ENCODE results near the gene CAMK2D.

CAMK2D gene

GRCh38 chr4:113637823-113638561 is 123.5 kb downstream of the CAMK2D start:
- Histone ChIP-seq H3K27me3 (ENCODE audit: insufficient read depth, poor library complexity, severe bottlenecking) (no peaks in the 10 kb centered on the region), H3K4me1 (ENCODE audit: insufficient read depth, poor library complexity, severe bottlenecking) (no peaks in the 10 kb centered on the region), H3K9me3 (ENCODE audit: severe bottlenecking) (no peaks in the 10 kb centered on the region), H3K27ac (ENCODE audit: poor library complexity, severe bottlenecking) (no peak overlapping the region), H3K4me3 (ENCODE audit: severe bottlenecking) (no peak overlapping the region), H3K36me3 (ENCODE audit: low read depth) (no peaks in the 10 kb centered on the region)
- DNase-seq (ENCODE audit: low spot score): no peak
- no peak for ATAC-seq (ENCODE audit: low read depth)
- no peak for TF ChIP-seq CTCF (IDR thresholded peaks at IDR 0.05; ENCODE audit: poor library complexity, severe bottlenecking)

GRCh38 chr4:113637363-113637762 is 124.2 kb downstream of the CAMK2D start:
- Histone ChIP-seq H3K4me1 (ENCODE audit: insufficient read depth, poor library complexity, severe bottlenecking) (no peaks in the 10 kb centered on the region), H3K9me3 (ENCODE audit: severe bottlenecking) (no peaks in the 10 kb centered on the region), H3K4me3 (ENCODE audit: severe bottlenecking) (no peak overlapping the region), H3K36me3 (ENCODE audit: low read depth) (no peaks in the 10 kb centered on the region), H3K27ac (ENCODE audit: poor library complexity, severe bottlenecking) (no peak overlapping the region), H3K27me3 (ENCODE audit: insufficient read depth, poor library complexity, severe bottlenecking) (no peaks in the 10 kb centered on the region)
- no peak for TF ChIP-seq CTCF (IDR thresholded peaks at IDR 0.05; ENCODE audit: poor library complexity, severe bottlenecking)
- ATAC-seq (ENCODE audit: low read depth) (no peak), DNase-seq (ENCODE audit: low spot score) (no peak)

GRCh38 chr4:113636877-113637276 is 124.7 kb downstream of the CAMK2D start:
- DNase-seq (ENCODE audit: low spot score): no peak
- Histone ChIP-seq H3K27me3 (ENCODE audit: insufficient read depth, poor library complexity, severe bottlenecking) (no peaks in the 10 kb centered on the region), H3K36me3 (ENCODE audit: low read depth) (no peaks in the 10 kb centered on the region), H3K9me3 (ENCODE audit: severe bottlenecking) (no peaks in the 10 kb centered on the region), H3K4me3 (ENCODE audit: severe bottlenecking) (no peak overlapping the region), H3K27ac (ENCODE audit: poor library complexity, severe bottlenecking) (no peak overlapping the region), H3K4me1 (ENCODE audit: insufficient read depth, poor library complexity, severe bottlenecking) (no peaks in the 10 kb centered on the region)
- no peak for TF ChIP-seq CTCF (IDR thresholded peaks at IDR 0.05; ENCODE audit: poor library complexity, severe bottlenecking)
- ATAC-seq (ENCODE audit: low read depth): peak; percentile 49; the same call in 2 of the 3 replicates

- no peak overlapping the region for H3K4me3 ChIP-seq (ENCODE audit: severe bottlenecking)
- H3K9me3 ChIP-seq (ENCODE audit: severe bottlenecking): no peaks in the 10 kb centered on the region
- H3K4me1 ChIP-seq (ENCODE audit: insufficient read depth, poor library complexity, severe bottlenecking): no peaks in the 10 kb centered on the region
- DNase-seq (ENCODE audit: low spot score) (no peak), ATAC-seq (ENCODE audit: low read depth) (no peak)
- no peak overlapping the region for H3K27ac ChIP-seq (ENCODE audit: poor library complexity, severe bottlenecking)
- no peaks in the 10 kb centered on the region for H3K27me3 ChIP-seq (ENCODE audit: insufficient read depth, poor library complexity, severe bottlenecking)
- H3K36me3 ChIP-seq (ENCODE audit: low read depth): no peaks in the 10 kb centered on the region
- TF ChIP-seq CTCF (IDR thresholded peaks at IDR 0.05; ENCODE audit: poor library complexity, severe bottlenecking): no peak
Measured at GRCh38 chr4:113636438-113636818, 125.1 kb downstream of the CAMK2D start.

- TF ChIP-seq CTCF (IDR thresholded peaks at IDR 0.05; ENCODE audit: poor library complexity, severe bottlenecking): no peak
- H3K4me1 ChIP-seq (ENCODE audit: insufficient read depth, poor library complexity, severe bottlenecking): no peaks in the 10 kb centered on the region
- H3K36me3 ChIP-seq (ENCODE audit: low read depth): no peaks in the 10 kb centered on the region
- H3K4me3 ChIP-seq (ENCODE audit: severe bottlenecking): no peak overlapping the region
- ATAC-seq (ENCODE audit: low read depth) (0 out of 3 replicates have a peak, but pooled peaks have one; percentile 21), DNase-seq (ENCODE audit: low spot score) (no peak)
- H3K27me3 ChIP-seq (ENCODE audit: insufficient read depth, poor library complexity, severe bottlenecking): no peaks in the 10 kb centered on the region
- H3K9me3 ChIP-seq (ENCODE audit: severe bottlenecking): no peaks in the 10 kb centered on the region
- H3K27ac ChIP-seq (ENCODE audit: poor library complexity, severe bottlenecking): no peak overlapping the region
Measured at GRCh38 chr4:113635739-113636437, 125.7 kb downstream of the CAMK2D start.

Measured in RWPE2 (cell line).